IMR-90 (cell line): Measurements from ENCODE around the gene SKAP1. TPM values are rescaled to one million over a fixed set of nuclear protein-coding genes. Genes with fewer than 3 reads are reported as not detected.

Experiments
- ATAC-seq: fragments of 200-7000 bp; cut with Tn5 transposase; 2 replicates; pipeline ENCODE4 v1.9.1; 2020; ENCODE audit warnings: low read depth, mild to moderate bottlenecking, moderate library complexity
- BruUV-seq: library from RNA; stranded (reverse); fragments of 400-500 nt; replicated peaks from 2 replicates; lab custom pipeline; 2021; lab: Mats Ljungman, UMichigan
- CTCF ChIA-PET: fragments of 300-600 bp; formaldehyde crosslinking; extraction: SDS; loops from one replicate; lab custom pipeline; 2021; ENCODE audit warnings: antibody characterized with exemption; lab: Yijun Ruan, JAX
- POLR2A ChIA-PET: fragments of 300-600 bp; sonication (Branson Sonifier 250); formaldehyde crosslinking; loops from one replicate; lab custom pipeline; 2022; ENCODE audit warnings: antibody characterized with exemption; ENCODE audit not compliant: unreplicated experiment; lab: Charles Lee
- DNase-seq: peaks from one replicate; pipeline ENCODE4 v3.0.0; 2013
- H2AFZ ChIP-seq: replicated peaks from 2 replicates; pipeline ENCODE3; 2013; ENCODE audit warnings: low read length, mild to moderate bottlenecking; ENCODE audit not compliant: poor library complexity
- H2AK5ac ChIP-seq: 2 replicates; pipeline ENCODE4 v1.6.1; 2013; ENCODE audit warnings: low read depth, low read length, inconsistent platforms
- H2AK9ac ChIP-seq: replicated peaks from 2 replicates; pipeline ENCODE3; 2013; ENCODE audit warnings: mild to moderate bottlenecking, low read depth, low read length, moderate library complexity; ENCODE audit not compliant: poor library complexity
- H2BK120ac ChIP-seq: 2 replicates; pipeline ENCODE4 v1.6.1; 2013; ENCODE audit warnings: low read depth, low read length, inconsistent platforms
- H2BK15ac ChIP-seq: 3 replicates; pipeline ENCODE4 v1.6.1; 2013; ENCODE audit warnings: low read depth, low read length, inconsistent platforms
- H2BK20ac ChIP-seq: 2 replicates; pipeline ENCODE4 v1.6.1; 2013; ENCODE audit warnings: low read depth, mild to moderate bottlenecking, inconsistent platforms, low read length, moderate library complexity
- H2BK5ac ChIP-seq: 2 replicates; pipeline ENCODE4 v1.6.1; 2013; ENCODE audit warnings: mild to moderate bottlenecking, low read depth, low read length, inconsistent platforms; ENCODE audit not compliant: poor library complexity, severe bottlenecking
- H3K14ac ChIP-seq: replicated peaks from 2 replicates; pipeline ENCODE4 v1.6.1; 2013; ENCODE audit warnings: low read depth, low read length, inconsistent platforms
- H3K18ac ChIP-seq: 2 replicates; pipeline ENCODE4 v1.6.1; 2013; ENCODE audit warnings: low read depth, low read length, control low read depth
- H3K23ac ChIP-seq: 2 replicates; pipeline ENCODE4 v1.6.1; 2013; ENCODE audit warnings: low read depth, low read length, inconsistent platforms
- H3K27ac ChIP-seq: 2 replicates; pipeline ENCODE4 v1.5.1; 2013; ENCODE audit warnings: mild to moderate bottlenecking, control low read depth, low read length; ENCODE audit not compliant: insufficient read depth
- H3K27me3 ChIP-seq: 2 replicates; pipeline ENCODE4 v1.6.1; 2013; ENCODE audit warnings: low read length; ENCODE audit not compliant: control insufficient read depth, insufficient read depth
- H3K36me3 ChIP-seq: 2 replicates; pipeline ENCODE4 v1.6.1; 2013; ENCODE audit warnings: low read length, mixed read lengths; ENCODE audit not compliant: control insufficient read depth, insufficient read depth
- H3K4ac ChIP-seq: 2 replicates; pipeline ENCODE4 v1.6.1; 2013; ENCODE audit warnings: low read depth, low read length, inconsistent platforms
- H3K4me1 ChIP-seq: 2 replicates; pipeline ENCODE4 v1.6.1; 2013; ENCODE audit warnings: low read length, mixed read lengths; ENCODE audit not compliant: control insufficient read depth, insufficient read depth
- H3K4me2 ChIP-seq: 2 replicates; pipeline ENCODE4 v1.6.1; 2013; ENCODE audit warnings: low read depth, mild to moderate bottlenecking, control low read depth, low read length, moderate library complexity
- H3K4me3 ChIP-seq: 2 replicates; pipeline ENCODE4 v1.5.1; 2013; ENCODE audit warnings: low read depth, mild to moderate bottlenecking, control low read depth, low read length, moderate library complexity; ENCODE audit not compliant: insufficient read depth
- H3K56ac ChIP-seq: 2 replicates; pipeline ENCODE4 v1.6.1; 2013; ENCODE audit warnings: low read length, inconsistent platforms; ENCODE audit not compliant: insufficient read depth; ENCODE audit errors: extremely low read depth
- H3K79me1 ChIP-seq, 2 experiments: 2 replicates each; pipeline ENCODE4 v1.6.1; 2013; ENCODE audit warnings: low read length in 2 of 2, inconsistent platforms in 1 of 2, low read depth in 1 of 2
- H3K9ac ChIP-seq: 2 replicates; pipeline ENCODE4 v1.6.1; 2013; ENCODE audit warnings: low read depth, low read length, control low read depth
- H3K9me1 ChIP-seq: 2 replicates; pipeline ENCODE4 v1.6.1; 2013; ENCODE audit warnings: low read length, inconsistent platforms; ENCODE audit not compliant: insufficient read depth
- H3K9me3 ChIP-seq: 2 replicates; pipeline ENCODE4 v1.6.1; 2013; ENCODE audit warnings: low read length; ENCODE audit not compliant: control insufficient read depth, insufficient read depth
- H4K20me1 ChIP-seq: 2 replicates; pipeline ENCODE4 v1.6.1; 2013; ENCODE audit warnings: low read length, inconsistent platforms; ENCODE audit not compliant: insufficient read depth
- H4K5ac ChIP-seq: 2 replicates; pipeline ENCODE4 v1.6.1; 2013; ENCODE audit warnings: mild to moderate bottlenecking, low read depth, low read length, control low read depth
- H4K8ac ChIP-seq, 2 experiments: 2 replicates each; pipeline ENCODE4 v1.6.1; 2013; ENCODE audit warnings: low read depth in 2 of 2, low read length in 2 of 2, control low read depth in 1 of 2, inconsistent platforms in 1 of 2
- H4K91ac ChIP-seq: 2 replicates; pipeline ENCODE4 v1.6.1; 2013; ENCODE audit warnings: low read depth, low read length, inconsistent platforms; ENCODE audit not compliant: insufficient read depth
- BHLHE40 ChIP-seq: fragments of 150-350 bp; IDR thresholded peaks from 2 replicates; pipeline ENCODE4 v1.6.1; 2016; ENCODE audit warnings: mild to moderate bottlenecking, low read depth, low read length
- CEBPB ChIP-seq: IDR thresholded peaks from 2 replicates; pipeline ENCODE4 v1.6.1; 2012; ENCODE audit warnings: low read depth, low read length, improper control_type of control experiment
- CHD1 ChIP-seq: IDR thresholded peaks from 2 replicates; pipeline ENCODE4 v1.6.1; 2012; ENCODE audit warnings: low read depth, low read length, improper control_type of control experiment
- CTCF ChIP-seq: conservative IDR thresholded peaks from 2 replicates; pipeline ENCODE4 v1.5.1; 2012; ENCODE audit warnings: mild to moderate bottlenecking, low read depth, low read length, improper control_type of control experiment
- ELK1 ChIP-seq: fragments of 150-350 bp; IDR thresholded peaks from 2 replicates; pipeline ENCODE4 v1.6.1; 2016; ENCODE audit warnings: low read depth, mild to moderate bottlenecking, low read length, moderate library complexity, borderline replicate concordance
- FOS ChIP-seq: fragments of 150-350 bp; IDR thresholded peaks from 2 replicates; pipeline ENCODE4 v1.6.1; 2016; ENCODE audit warnings: low read depth, low read length
- MAFK ChIP-seq: IDR thresholded peaks from 2 replicates; pipeline ENCODE4 v1.6.1; 2012; ENCODE audit warnings: low read depth, low read length, improper control_type of control experiment
- MAZ ChIP-seq: IDR thresholded peaks from 2 replicates; pipeline ENCODE4 v1.6.1; 2012; ENCODE audit warnings: low read depth, mild to moderate bottlenecking, low read length, improper control_type of control experiment, moderate library complexity, borderline replicate concordance
- MXI1 ChIP-seq: IDR thresholded peaks from 2 replicates; pipeline ENCODE4 v1.6.1; 2012; ENCODE audit warnings: low read depth, mild to moderate bottlenecking, low read length, moderate library complexity, borderline replicate concordance
- NFE2L2 ChIP-seq: fragments of 150-350 bp; IDR thresholded peaks from 2 replicates; pipeline ENCODE4 v1.6.1; 2016; ENCODE audit warnings: low read depth, mild to moderate bottlenecking, low read length
- RAD21 ChIP-seq: IDR thresholded peaks from 2 replicates; pipeline ENCODE4 v1.6.1; 2012; ENCODE audit warnings: low read length, improper control_type of control experiment
- RCOR1 ChIP-seq: IDR thresholded peaks from 2 replicates; pipeline ENCODE4 v1.6.1; 2012; ENCODE audit warnings: mild to moderate bottlenecking, low read length, improper control_type of control experiment; ENCODE audit not compliant: insufficient replicate concordance
- SMC3 ChIP-seq: fragments of 150-350 bp; IDR thresholded peaks from 2 replicates; pipeline ENCODE4 v1.6.1; 2016; ENCODE audit warnings: low read depth, mild to moderate bottlenecking, antibody characterized with exemption, low read length, moderate library complexity
- USF2 ChIP-seq: fragments of 150-350 bp; IDR thresholded peaks from 2 replicates; pipeline ENCODE4 v1.6.1; 2017; ENCODE audit warnings: mild to moderate bottlenecking, antibody characterized with exemption, low read length, low read depth
- WGBS, 2 experiments: methylation state at CpG; one replicate each; pipeline versions ENCODE4 v1.1.5 to v1.1.7; 2013; ENCODE audit warnings: missing lambda C conversion rate in 2 of 2; ENCODE audit not compliant: insufficient read length in 1 of 2; ENCODE audit errors: extremely low coverage in 2 of 2; 5-methylcytosine and 5-hydroxymethylcytosine counted together
- dilution Hi-C: fragments of 300-500 bp; cut with HindIII; formaldehyde crosslinking; loops from one replicate; pipeline ENCODE4 v1.14.3; 2018; ENCODE audit warnings: low sequenced_read_pairs; ENCODE audit not compliant: unreplicated experiment
- in situ Hi-C: fragments of 300-500 bp; cut with MboI; formaldehyde crosslinking; loops from 3 replicates; pipeline ENCODE4 v1.14.3; 2019; ENCODE audit warnings: low sequenced_read_pairs, inconsistent platforms, mixed read lengths
- intact Hi-C: fragments of 100-400 bp; cut with micrococcal nuclease; formaldehyde crosslinking; loops from 2 replicates; pipeline ENCODE4 v1.10.0; 2022
- polyA plus RNA-seq, 3 experiments: library from polyadenylated mRNA; depleted of rRNA; stranded (reverse); fragments of >200 nt; gene quantifications; 2 replicates each; pipeline ENCODE4 v1.2.3, GENCODE V29; 2012; ENCODE audit warnings: low replicate concordance in 1 of 3
- total RNA-seq: library from RNA; depleted of rRNA; stranded (reverse); fragments of >200 nt; gene quantifications from 2 replicates; pipeline ENCODE4 v1.2.3, GENCODE V29; 2012

The SKAP1 gene
- total and polyA plus RNA-seq, 2 of the 4 experiments (the other 2 are of a cell fraction), result not detected

- H3K36me3 ChIP-seq, result no peaks in the 10 kb centered on the region
- H3K4me3 ChIP-seq, result no peak overlapping the region
- H2AK5ac ChIP-seq, result no peak overlapping the region
- no peak overlapping the region for H3K23ac ChIP-seq
- DNase-seq, result peak; percentile 39
- H4K91ac ChIP-seq, result no peak overlapping the region
- H3K9me1 ChIP-seq, result no peaks in the 10 kb centered on the region
- no peak overlapping the region for H2BK15ac ChIP-seq
- no peak overlapping the region for H3K9ac ChIP-seq
- POLR2A ChIA-PET, result no interaction called here
- no peak overlapping the region for H2BK20ac ChIP-seq
- intact Hi-C loops, result no loop called here
- CTCF ChIA-PET, result interaction anchor here (0.6 to 1.0 kb wide), 4 partner anchors 16 to 121 kb away, joined by 3 read pairs; no protein-coding TSS in a partner anchor
- H3K9me3 ChIP-seq, result peaks cover 11% of the 10 kb centered on the region
- WGBS, 2 experiments, result 8% methylated on average over 9 of the region's 22 CpGs; no CpG with 5 or more reads in 1 of the 2 experiments
- no peak overlapping the region for H3K14ac ChIP-seq
- H3K4me2 ChIP-seq, result peak overlapping the region; percentile 3; the same call in 1 of the 2 replicates
- in situ Hi-C loops, result no loop called here
- no peak overlapping the region for H2AK9ac ChIP-seq
- no peak overlapping the region for H2BK120ac ChIP-seq
- no peaks in the 10 kb centered on the region for H3K4me1 ChIP-seq
- H3K18ac ChIP-seq, result no peak overlapping the region
- peak; percentile 63; the same call in 1 of the 2 replicates for TF ChIP-seq MAZ
- TF ChIP-seq USF2, result no peak
- peak; percentile 62 for TF ChIP-seq RAD21
- TF ChIP-seq MXI1, result no peak
- no peak for TF ChIP-seq NFE2L2
- no peak for TF ChIP-seq CHD1
- no peak for TF ChIP-seq MAFK
- TF ChIP-seq CTCF, result peak; percentile 76
- peak; percentile 62 for TF ChIP-seq SMC3
- TF ChIP-seq FOS, result no peak
- TF ChIP-seq CEBPB, result peak; percentile 48; the same call in 1 of the 2 replicates
- TF ChIP-seq ELK1, result no peak
- TF ChIP-seq RCOR1, result no peak
- TF ChIP-seq BHLHE40, result no peak
- ATAC-seq, result peak; percentile 96
- H4K5ac ChIP-seq, result no peak overlapping the region
- no peak overlapping the region for H3K56ac ChIP-seq
- no peak overlapping the region for H2BK5ac ChIP-seq
- no peaks in the 10 kb centered on the region for H3K79me1 ChIP-seq
- peak overlapping the region; percentile 77 for H2AFZ ChIP-seq
- peaks cover 47% of the 10 kb centered on the region for H3K27me3 ChIP-seq
- dilution Hi-C loops, result no loop called here
- no peaks in the 10 kb centered on the region for H4K20me1 ChIP-seq
- no peak overlapping the region for H3K4ac ChIP-seq
- H4K8ac ChIP-seq, result no peak overlapping the region
- no TSS peak for BruUV-seq
- no peak overlapping the region for H3K27ac ChIP-seq
Observed at GRCh38 chr17:48457080-48457836, 27.2 kb upstream of the SKAP1 start.
